Measurements from ENCODE around the gene MDGA2.

- TF ChIP-seq, protein P1, sequence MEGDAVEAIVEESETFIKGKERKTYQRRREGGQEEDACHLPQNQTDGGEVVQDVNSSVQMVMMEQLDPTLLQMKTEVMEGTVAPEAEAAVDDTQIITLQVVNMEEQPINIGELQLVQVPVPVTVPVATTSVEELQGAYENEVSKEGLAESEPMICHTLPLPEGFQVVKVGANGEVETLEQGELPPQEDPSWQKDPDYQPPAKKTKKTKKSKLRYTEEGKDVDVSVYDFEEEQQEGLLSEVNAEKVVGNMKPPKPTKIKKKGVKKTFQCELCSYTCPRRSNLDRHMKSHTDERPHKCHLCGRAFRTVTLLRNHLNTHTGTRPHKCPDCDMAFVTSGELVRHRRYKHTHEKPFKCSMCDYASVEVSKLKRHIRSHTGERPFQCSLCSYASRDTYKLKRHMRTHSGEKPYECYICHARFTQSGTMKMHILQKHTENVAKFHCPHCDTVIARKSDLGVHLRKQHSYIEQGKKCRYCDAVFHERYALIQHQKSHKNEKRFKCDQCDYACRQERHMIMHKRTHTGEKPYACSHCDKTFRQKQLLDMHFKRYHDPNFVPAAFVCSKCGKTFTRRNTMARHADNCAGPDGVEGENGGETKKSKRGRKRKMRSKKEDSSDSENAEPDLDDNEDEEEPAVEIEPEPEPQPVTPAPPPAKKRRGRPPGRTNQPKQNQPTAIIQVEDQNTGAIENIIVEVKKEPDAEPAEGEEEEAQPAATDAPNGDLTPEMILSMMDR (IDR thresholded peaks at IDR 0.05) = no peak
- TF ChIP-seq RAD21 (IDR thresholded peaks at IDR 0.05; ENCODE audit: low read length) = no peak
Observed at GRCh38 chr14:47262801-47263200, 412.6 kb downstream of the MDGA2 start.

Data from SK-N-SH (cell line).